GM12878 (cell line): ENCODE measurements around the gene RYK. TPM values are rescaled to one million over a fixed set of nuclear protein-coding genes. Genes with fewer than 3 reads are reported as not detected.

Experiments used
- ATAC-seq: fragments of 200-7000 bp; cut with Tn5 transposase; 3 replicates; pipeline ENCODE4 v1.9.1; 2020; ENCODE audit warnings: mild to moderate bottlenecking, moderate library complexity
- BruUV-seq: library from RNA; stranded (reverse); fragments of 400-500 nt; replicated peaks from 2 replicates; lab custom pipeline; 2021; lab: Mats Ljungman, UMichigan
- CTCF ChIA-PET: fragments of 300-600 bp; sonication (Branson Sonifier 250); formaldehyde crosslinking; extraction: SDS; loops from one replicate; lab custom pipeline; 2021; ENCODE audit warnings: inconsistent platforms; lab: Yijun Ruan, JAX
- POLR2A ChIA-PET: fragments of 350-600 bp; formaldehyde crosslinking; extraction: SDS; loops from one replicate; lab custom pipeline; 2021; ENCODE audit warnings: inconsistent platforms; lab: Charles Lee
- RAD21 ChIA-PET: fragments of 300-600 bp; sonication (Branson Sonifier 250); formaldehyde crosslinking; loops from one replicate; lab custom pipeline; 2023; ENCODE audit warnings: antibody characterized with exemption; ENCODE audit not compliant: unreplicated experiment; lab: Charles Lee
- SMC1A ChIA-PET: fragments of 300-600 bp; sonication (Branson Sonifier 250); formaldehyde crosslinking; loops from one replicate; lab custom pipeline; 2023; ENCODE audit not compliant: unreplicated experiment, uncharacterized antibody; lab: Charles Lee
- DNase-seq: peaks from one replicate; pipeline ENCODE4 v3.0.0-alpha.2; 2011; ENCODE audit warnings: low read depth, low spot score
- FAIRE-seq: peaks from 3 replicates; lab custom pipeline; 2011; peaks lifted over from hg19 to GRCh38; lab: Jason Lieb, UNC
- H2AFZ ChIP-seq: 2 replicates; pipeline ENCODE4 v1.6.0; 2011; ENCODE audit warnings: low read depth, low read length, control low read depth; ENCODE audit not compliant: control insufficient read depth
- H3K27ac ChIP-seq: 2 replicates; pipeline ENCODE4 v1.5.1; 2011; ENCODE audit warnings: control low read depth; ENCODE audit not compliant: control insufficient read depth, insufficient read depth
- H3K27me3 ChIP-seq, 2 experiments: replicated peaks in 1 of 2; 2 replicates each; pipeline versions ENCODE4 v1.6.0 to v1.6.1; 2011; ENCODE audit warnings: low read length in 1 of 2; ENCODE audit not compliant: control insufficient read depth in 2 of 2, insufficient read depth in 2 of 2
- H3K36me3 ChIP-seq, 2 experiments: 2 replicates each; pipeline ENCODE4 v1.5.1; 2011; ENCODE audit warnings: low read length in 1 of 2; ENCODE audit not compliant: control insufficient read depth in 2 of 2, insufficient read depth in 2 of 2
- H3K4me1 ChIP-seq: 2 replicates; pipeline ENCODE4 v1.6.1; 2011; ENCODE audit warnings: mild to moderate bottlenecking, low read length, moderate library complexity, mixed read lengths; ENCODE audit not compliant: control insufficient read depth, insufficient read depth
- H3K4me2 ChIP-seq: 2 replicates; pipeline ENCODE4 v1.6.0; 2011; ENCODE audit warnings: control low read depth; ENCODE audit not compliant: control insufficient read depth, insufficient read depth
- H3K4me3 ChIP-seq: fragments of 200-600 bp; sonication (generic); 2 replicates; pipeline ENCODE4 v1.5.1; 2016
- H3K79me2 ChIP-seq: 2 replicates; pipeline ENCODE4 v1.6.0; 2011; ENCODE audit warnings: low read length; ENCODE audit not compliant: control insufficient read depth, insufficient read depth
- H3K9ac ChIP-seq: 2 replicates; pipeline ENCODE4 v1.8.0; 2011; ENCODE audit warnings: low read length, control low read depth, mixed read lengths; ENCODE audit not compliant: control insufficient read depth, insufficient read depth
- H3K9me3 ChIP-seq: replicated peaks from 3 replicates; pipeline ENCODE4 v1.5.1; 2011; ENCODE audit warnings: mild to moderate bottlenecking, low read length; ENCODE audit not compliant: control insufficient read depth, insufficient read depth
- H4K20me1 ChIP-seq: 2 replicates; pipeline ENCODE4 v1.6.0; 2011; ENCODE audit not compliant: control insufficient read depth, insufficient read depth
- BCLAF1 ChIP-seq: fragments of 450-650 bp; IDR thresholded peaks from 2 replicates; pipeline ENCODE4 v1.6.1; 2017; ENCODE audit warnings: antibody characterized with exemption, mild to moderate bottlenecking, moderate library complexity
- BHLHE40 ChIP-seq, 2 experiments: fragments of 450-650 bp in 1 of 2; IDR thresholded peaks; 2 replicates each; pipeline ENCODE4 v1.6.1; 2011 to 2017; ENCODE audit warnings: low read depth in 2 of 2, borderline replicate concordance in 1 of 2, improper control_type of control experiment in 1 of 2, low read length in 1 of 2, mild to moderate bottlenecking in 1 of 2
- BRCA1 ChIP-seq: IDR thresholded peaks from 2 replicates; pipeline ENCODE4 v1.6.1; 2011; ENCODE audit warnings: low read depth, low read length, improper control_type of control experiment
- HCFC1 ChIP-seq: fragments of 150-350 bp; IDR thresholded peaks from 2 replicates; pipeline ENCODE4 v1.6.1; 2014; ENCODE audit warnings: low read length
- HDGF ChIP-seq: fragments of 450-650 bp; IDR thresholded peaks from 2 replicates; pipeline ENCODE4 v1.6.1; 2016; ENCODE audit warnings: antibody characterized with exemption
- IRF4 ChIP-seq: IDR thresholded peaks from 2 replicates; pipeline ENCODE4 v1.6.1; 2011; ENCODE audit warnings: low read depth, low read length
- JUND ChIP-seq: IDR thresholded peaks from 2 replicates; pipeline ENCODE4 v1.6.1; 2012; ENCODE audit warnings: low read depth, mild to moderate bottlenecking, low read length, improper control_type of control experiment, moderate library complexity
- MYC ChIP-seq: IDR thresholded peaks from 2 replicates; pipeline ENCODE4 v1.6.1; 2011; ENCODE audit warnings: mild to moderate bottlenecking, low read length, moderate library complexity, inconsistent platforms; ENCODE audit not compliant: insufficient read depth, insufficient replicate concordance, insufficient read length, severe bottlenecking
- SREBF1 ChIP-seq: IDR thresholded peaks from 2 replicates; pipeline ENCODE4 v1.6.1; 2012; ENCODE audit warnings: mild to moderate bottlenecking, low read length
- TCF12 ChIP-seq: IDR thresholded peaks from 2 replicates; pipeline ENCODE4 v1.6.1; 2011; ENCODE audit warnings: low read depth, mild to moderate bottlenecking, low read length
- USF1 ChIP-seq: IDR thresholded peaks from 2 replicates; pipeline ENCODE4 v1.6.1; 2011; ENCODE audit warnings: borderline replicate concordance, low read depth, mild to moderate bottlenecking, moderate library complexity, mixed read lengths, low read length; ENCODE audit not compliant: insufficient read depth; ENCODE audit errors: extremely low read length
- ZNF207 ChIP-seq: fragments of 450-650 bp; IDR thresholded peaks from 2 replicates; pipeline ENCODE4 v1.6.1; 2014; ENCODE audit warnings: antibody characterized with exemption, mild to moderate bottlenecking, borderline replicate concordance
- WGBS: methylation state at CpG from one replicate; pipeline ENCODE4 v1.1.6; 2016; ENCODE audit warnings: low lambda C conversion rate; ENCODE audit not compliant: insufficient replicate concordance, insufficient coverage; ENCODE audit errors: missing lambda C conversion rate; 5-methylcytosine and 5-hydroxymethylcytosine counted together
- in situ Hi-C: fragments of 300-500 bp; cut with MboI; formaldehyde crosslinking; loops from 9 replicates; pipeline ENCODE4 v1.14.3; 2018; ENCODE audit warnings: mixed read lengths
- intact Hi-C: fragments of 100-400 bp; cut with micrococcal nuclease; formaldehyde crosslinking; loops from one replicate; pipeline ENCODE4 v1.14.2; 2022; ENCODE audit not compliant: unreplicated experiment
- polyA plus RNA-seq, 11 experiments: library from polyadenylated mRNA; depleted of rRNA in 4 of 11; unstranded in 6 of 11; stranded (reverse) in 5 of 11; fragments of >200 nt; fragmentation: Nextera tagmentation in 4 of 11; fragmentation: Illumina TruSeq in 1 of 11; extraction: Ambion mirVana in 4 of 11; extraction: Trizol in 1 of 11; gene quantifications; 1 replicate in 1 of 11; 2 replicates in 10 of 11; pipeline versions ENCODE4 v1.2.1 to v1.2.3, GENCODE V29; 2011 to 2016; ENCODE audit warnings: inconsistent platforms in 2 of 11, missing spikeins in 2 of 11, low read depth in 1 of 11
- total RNA-seq, 4 experiments: library from RNA; depleted of rRNA in 3 of 4; stranded (reverse); fragments of >200 nt in 3 of 4; fragmentation: Illumina TruSeq in 1 of 4; extraction: Trizol in 1 of 4; gene quantifications; 2 replicates each; pipeline versions ENCODE4 v1.2.1 to v1.2.3, GENCODE V29; 2013 to 2021
- TF ChIP-seq, protein P1 (sequence below): IDR thresholded peaks from 2 replicates; pipeline ENCODE4 v1.6.1; 2011; ENCODE audit warnings: borderline replicate concordance, low read depth, mild to moderate bottlenecking, moderate library complexity, low read length; ENCODE audit not compliant: insufficient read depth, poor library complexity, severe bottlenecking
- TF ChIP-seq, protein P2 (sequence below): fragments of 450-650 bp; formaldehyde crosslinking; IDR thresholded peaks from 2 replicates; pipeline ENCODE4 v1.4.0; 2022; ENCODE audit warnings: mild to moderate bottlenecking, moderate library complexity

RYK gene
- total and polyA plus RNA-seq, 10 of the 15 experiments (the other 5 are each of a cell fraction or from before 2014, with no cell fraction given), result 2.0 to 25.1 (median 11.1) TPM

DNA sequence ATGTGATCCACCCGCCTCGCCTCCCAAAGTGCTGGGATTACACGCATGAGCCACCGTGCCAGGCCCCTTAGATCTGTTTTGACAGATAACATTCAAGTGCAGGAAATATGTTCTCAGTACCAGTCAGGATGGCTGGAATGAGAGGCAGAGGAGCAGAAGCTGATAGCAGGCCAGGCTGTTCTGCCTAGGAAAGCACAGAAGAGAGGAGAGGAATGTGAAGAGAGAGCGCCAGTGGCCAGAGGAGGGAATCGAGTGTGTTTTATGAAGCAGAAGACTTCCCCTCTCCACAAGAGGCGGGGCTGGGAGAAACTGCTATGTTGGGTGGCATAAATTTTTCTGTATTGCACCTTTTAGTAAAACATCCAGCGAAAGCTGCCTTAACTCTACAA lies 32.0 kb upstream of the RYK start:
- no peaks in the 10 kb centered on the region for H3K79me2 ChIP-seq
- H3K4me3 ChIP-seq, result no peak overlapping the region
- RAD21 ChIA-PET, result no interaction called here
- 69% methylated on average over 8 of the region's 8 CpGs for WGBS
- BruUV-seq, result no TSS peak
- SMC1A ChIA-PET, result no interaction called here
- CTCF ChIA-PET, result no interaction called here
- FAIRE-seq (no peak), ATAC-seq (no peak), DNase-seq (no peak)
- in situ Hi-C loops, result no loop called here
- no peak overlapping the region for H3K27ac ChIP-seq
- intact Hi-C loops, result no loop called here
- no peak overlapping the region for H2AFZ ChIP-seq
- H3K4me1 ChIP-seq, result no peaks in the 10 kb centered on the region
- no peaks in the 10 kb centered on the region for H4K20me1 ChIP-seq
- no peaks in the 10 kb centered on the region for H3K9me3 ChIP-seq
- no peaks in the 10 kb centered on the region for H3K36me3 ChIP-seq
- H3K4me2 ChIP-seq, result no peak overlapping the region
- H3K9ac ChIP-seq, result no peak overlapping the region
- H3K27me3 ChIP-seq, result peaks cover 0 to 1% of the 10 kb centered on the region in 2 experiments; a peak in 1 of 4 replicates
- POLR2A ChIA-PET, result no interaction called here
- TF ChIP-seq BHLHE40 (IDR thresholded peaks at IDR 0.05; ENCODE audit: borderline replicate concordance in 1 of 2, low read depth in 2 of 2, low read length in 1 of 2) (no peak), HCFC1 (no peak), MYC (no peak), USF1 (no peak), BRCA1 (no peak), IRF4 (no peak), HDGF (no peak), ZNF207 (no peak), BCLAF1 (no peak), JUND (no peak), SREBF1 (no peak), TCF12 (no peak)
- TF ChIP-seq, protein P1, sequence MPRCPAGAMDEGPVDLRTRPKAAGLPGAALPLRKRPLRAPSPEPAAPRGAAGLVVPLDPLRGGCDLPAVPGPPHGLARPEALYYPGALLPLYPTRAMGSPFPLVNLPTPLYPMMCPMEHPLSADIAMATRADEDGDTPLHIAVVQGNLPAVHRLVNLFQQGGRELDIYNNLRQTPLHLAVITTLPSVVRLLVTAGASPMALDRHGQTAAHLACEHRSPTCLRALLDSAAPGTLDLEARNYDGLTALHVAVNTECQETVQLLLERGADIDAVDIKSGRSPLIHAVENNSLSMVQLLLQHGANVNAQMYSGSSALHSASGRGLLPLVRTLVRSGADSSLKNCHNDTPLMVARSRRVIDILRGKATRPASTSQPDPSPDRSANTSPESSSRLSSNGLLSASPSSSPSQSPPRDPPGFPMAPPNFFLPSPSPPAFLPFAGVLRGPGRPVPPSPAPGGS, result no peak
- TF ChIP-seq, protein P2, sequence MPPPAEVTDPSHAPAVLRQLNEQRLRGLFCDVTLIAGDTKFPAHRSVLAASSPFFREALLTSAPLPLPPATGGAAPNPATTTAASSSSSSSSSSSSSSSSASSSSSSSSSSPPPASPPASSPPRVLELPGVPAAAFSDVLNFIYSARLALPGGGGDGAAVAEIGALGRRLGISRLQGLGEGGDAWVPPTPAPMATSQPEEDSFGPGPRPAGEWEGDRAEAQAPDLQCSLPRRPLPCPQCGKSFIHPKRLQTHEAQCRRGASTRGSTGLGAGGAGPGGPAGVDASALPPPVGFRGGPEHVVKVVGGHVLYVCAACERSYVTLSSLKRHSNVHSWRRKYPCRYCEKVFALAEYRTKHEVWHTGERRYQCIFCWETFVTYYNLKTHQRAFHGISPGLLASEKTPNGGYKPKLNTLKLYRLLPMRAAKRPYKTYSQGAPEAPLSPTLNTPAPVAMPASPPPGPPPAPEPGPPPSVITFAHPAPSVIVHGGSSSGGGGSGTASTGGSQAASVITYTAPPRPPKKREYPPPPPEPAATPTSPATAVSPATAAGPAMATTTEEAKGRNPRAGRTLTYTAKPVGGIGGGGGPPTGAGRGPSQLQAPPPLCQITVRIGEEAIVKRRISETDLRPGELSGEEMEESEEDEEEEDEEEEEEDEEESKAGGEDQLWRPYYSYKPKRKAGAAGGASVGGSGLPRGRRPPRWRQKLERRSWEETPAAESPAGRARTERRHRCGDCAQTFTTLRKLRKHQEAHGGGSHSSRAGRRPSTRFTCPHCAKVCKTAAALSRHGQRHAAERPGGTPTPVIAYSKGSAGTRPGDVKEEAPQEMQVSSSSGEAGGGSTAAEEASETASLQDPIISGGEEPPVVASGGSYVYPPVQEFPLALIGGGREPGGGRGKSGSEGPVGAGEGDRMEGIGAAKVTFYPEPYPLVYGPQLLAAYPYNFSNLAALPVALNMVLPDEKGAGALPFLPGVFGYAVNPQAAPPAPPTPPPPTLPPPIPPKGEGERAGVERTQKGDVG (CRISPR knock-in tag), result no peak
